DMS 273 (cell line): Measurements from ENCODE around the gene PRCP.

Experiments
- DNase-seq: peaks from one replicate; lab custom pipeline; 2025; ENCODE audit not compliant: unreplicated experiment; lab: John Stamatoyannopoulos, UW

PRCP gene

DNA sequence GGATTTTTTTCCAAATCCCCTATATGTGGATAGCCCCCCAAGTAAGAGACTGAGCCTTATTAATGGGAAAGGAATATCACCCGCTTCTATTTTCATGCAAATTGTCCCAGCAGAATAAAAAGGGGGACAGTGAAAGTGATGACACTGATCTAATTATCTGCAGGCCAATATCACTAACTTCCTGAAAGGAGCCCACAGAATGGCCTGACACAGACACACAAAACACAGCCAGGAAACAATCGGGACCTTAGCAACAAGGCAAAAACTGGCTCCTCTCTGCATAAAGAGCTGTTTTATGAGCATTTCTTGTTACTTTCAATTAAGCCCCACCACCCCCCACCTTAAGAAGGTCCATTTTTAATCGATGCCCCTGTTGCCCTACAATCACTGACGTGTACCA, 112.2 kb downstream of the PRCP start:
- DNase-seq: no peak

GRCh38 chr11:82786836-82787235, 113.4 kb downstream of the PRCP start:
- no peak for DNase-seq

GRCh38 chr11:82786001-82786400, 114.2 kb downstream of the PRCP start:
- no peak for DNase-seq

DNA sequence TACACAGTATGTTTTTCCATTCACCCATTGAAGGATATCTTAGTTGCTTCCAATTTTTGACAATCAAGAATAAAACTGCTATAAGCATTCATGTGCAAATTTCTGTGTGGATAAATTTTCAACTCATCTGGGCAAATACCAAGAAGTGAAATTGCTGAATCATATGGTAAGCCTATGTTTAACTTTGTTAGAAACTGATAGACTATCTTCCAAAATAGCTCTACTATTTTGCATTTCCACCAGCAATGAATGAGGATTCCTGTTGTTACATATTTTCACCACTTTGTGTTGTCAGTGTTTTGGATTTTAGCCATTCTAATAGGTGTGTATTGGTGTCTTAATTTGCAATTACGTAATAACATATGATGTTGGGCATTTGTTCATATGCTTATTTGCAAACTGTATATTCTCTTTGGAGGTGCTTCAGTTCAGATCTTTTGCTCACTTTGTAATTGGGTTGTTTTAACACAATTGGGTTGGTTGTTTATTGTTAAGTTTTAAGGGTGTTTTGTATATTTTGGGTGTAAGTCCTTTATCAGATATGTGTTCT, 117.3 kb downstream of the PRCP start:
- DNase-seq: no peak

DNA sequence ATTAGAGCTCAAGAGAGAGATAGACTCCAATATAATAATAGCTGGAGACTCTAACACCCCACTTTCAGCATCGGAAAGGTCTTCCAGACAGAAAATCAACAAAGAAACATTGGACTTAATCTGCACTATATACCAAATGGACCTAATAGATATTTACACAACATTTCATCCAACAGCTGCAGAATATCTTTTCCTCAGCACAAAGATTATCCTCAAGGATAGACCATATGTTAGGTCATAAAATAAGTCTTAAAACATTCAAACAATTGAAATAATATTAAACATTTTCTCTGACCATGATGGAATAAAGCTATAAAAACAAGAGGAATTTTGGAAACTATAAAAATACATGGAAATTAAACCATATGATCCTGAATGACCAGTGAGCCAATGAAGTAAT, 121.5 kb downstream of the PRCP start:
- DNase-seq: no peak

- no peak for DNase-seq
Measured at GRCh38 chr11:82776377-82776776, 123.9 kb downstream of the PRCP start.

GRCh38 chr11:82775736-82776346, 124.4 kb downstream of the PRCP start:
- peak; percentile 23 for DNase-seq

- no peak for DNase-seq
Measured at GRCh38 chr11:82775218-82775617, 125.0 kb downstream of the PRCP start.
